ENCODE results near the gene TMEM131.

Gene TMEM131

GRCh38 chr2:97995026-97995733 lies 568 bp downstream of the TMEM131 start:
- peak overlapping the region; percentile 85 for H3K4me3 ChIP-seq (ENCODE audit: low read depth, low read length)
- DNase-seq (ENCODE audit: low read depth) = no peak

GRCh38 chr2:97994476-97994875 lies 1.3 kb downstream of the TMEM131 start:
- peak overlapping the region; percentile 85 for H3K4me3 ChIP-seq (ENCODE audit: low read depth, low read length)
- DNase-seq (ENCODE audit: low read depth) = no peak

- peak overlapping the region; percentile 85 for H3K4me3 ChIP-seq (ENCODE audit: low read depth, low read length)
- no peak for DNase-seq (ENCODE audit: low read depth)
Observed at GRCh38 chr2:97993926-97994325, 1.8 kb downstream of the TMEM131 start.

- peak overlapping the region; percentile 85 for H3K4me3 ChIP-seq (ENCODE audit: low read depth, low read length)
- no peak for DNase-seq (ENCODE audit: low read depth)
Observed at GRCh38 chr2:97992836-97993825, 2.6 kb downstream of the TMEM131 start.

GRCh38 chr2:97991081-97991856 lies 4.5 kb downstream of the TMEM131 start:
- no peak overlapping the region for H3K4me3 ChIP-seq (ENCODE audit: low read depth, low read length)
- no peak for DNase-seq (ENCODE audit: low read depth)

GRCh38 chr2:97988722-97989121 lies 7.0 kb downstream of the TMEM131 start:
- DNase-seq (ENCODE audit: low read depth) = no peak

GRCh38 chr2:97985998-97986397 lies 9.8 kb downstream of the TMEM131 start:
- H3K4me3 ChIP-seq (ENCODE audit: low read depth, low read length) = no peak overlapping the region
- no peak for DNase-seq (ENCODE audit: low read depth)

More at GRCh38 chr2:97988722-97989121, 7.0 kb downstream of the TMEM131 start:
- H3K4me3 ChIP-seq (ENCODE audit: low read depth, low read length) = no peak overlapping the region

- no peak overlapping the region for H3K4me3 ChIP-seq (ENCODE audit: low read depth, low read length)
Observed at GRCh38 chr2:97983698-97984097, 12.1 kb downstream of the TMEM131 start.

GRCh38 chr2:97983134-97983533 lies 12.6 kb downstream of the TMEM131 start:
- no peak overlapping the region for H3K4me3 ChIP-seq (ENCODE audit: low read depth, low read length)

More at GRCh38 chr2:97983698-97984097, 12.1 kb downstream of the TMEM131 start:
- DNase-seq (ENCODE audit: low read depth) = no peak

GRCh38 chr2:97982621-97983020 lies 13.1 kb downstream of the TMEM131 start:
- no peak for DNase-seq (ENCODE audit: low read depth)
- H3K4me3 ChIP-seq (ENCODE audit: low read depth, low read length) = no peak overlapping the region

More at GRCh38 chr2:97983134-97983533, 12.6 kb downstream of the TMEM131 start:
- DNase-seq (ENCODE audit: low read depth) = no peak

- DNase-seq (ENCODE audit: low read depth) = no peak
Observed at GRCh38 chr2:97981961-97982360, 13.8 kb downstream of the TMEM131 start.

GRCh38 chr2:97979904-97980303 lies 15.8 kb downstream of the TMEM131 start:
- no peak for DNase-seq (ENCODE audit: low read depth)
- H3K4me3 ChIP-seq (ENCODE audit: low read depth, low read length) = no peak overlapping the region

More at GRCh38 chr2:97981961-97982360, 13.8 kb downstream of the TMEM131 start:
- H3K4me3 ChIP-seq (ENCODE audit: low read depth, low read length) = no peak overlapping the region

- H3K4me3 ChIP-seq (ENCODE audit: low read depth, low read length) = no peak overlapping the region
- DNase-seq (ENCODE audit: low read depth) = no peak
Observed at GRCh38 chr2:97974471-97974870, 21.3 kb downstream of the TMEM131 start.

- H3K4me3 ChIP-seq (ENCODE audit: low read depth, low read length) = no peak overlapping the region
- no peak for DNase-seq (ENCODE audit: low read depth)
Observed at GRCh38 chr2:97970293-97971060, 25.3 kb downstream of the TMEM131 start.

GRCh38 chr2:97969081-97970067 lies 26.4 kb downstream of the TMEM131 start:
- no peak for DNase-seq (ENCODE audit: low read depth)
- H3K4me3 ChIP-seq (ENCODE audit: low read depth, low read length) = no peak overlapping the region

GRCh38 chr2:97967931-97968627 lies 27.7 kb downstream of the TMEM131 start:
- no peak overlapping the region for H3K4me3 ChIP-seq (ENCODE audit: low read depth, low read length)
- no peak for DNase-seq (ENCODE audit: low read depth)

GRCh38 chr2:97967216-97967592 lies 28.5 kb downstream of the TMEM131 start:
- DNase-seq (ENCODE audit: low read depth) = no peak
- no peak overlapping the region for H3K4me3 ChIP-seq (ENCODE audit: low read depth, low read length)

Measured in skeletal muscle cell (primary cell).